K562 (cell line): ENCODE results near the gene GMPR2. TPM values are rescaled to one million over a fixed set of nuclear protein-coding genes. Genes with fewer than 3 reads are reported as not detected.
A peak's percentile ranks its signal among the peaks of the same experiment; 100 is the strongest.

ENCODE experiments used
- ATAC-seq: fragments of 200-7000 bp; cut with Tn5 transposase; 3 replicates; pipeline ENCODE4 v1.9.1; 2020; ENCODE audit warnings: moderate library complexity
- BruUV-seq: library from RNA; stranded (reverse); fragments of 400-500 nt; replicated peaks from 2 replicates; lab custom pipeline; 2021; lab: Mats Ljungman, UMichigan
- CTCF ChIA-PET: fragments of 300-600 bp; formaldehyde crosslinking; extraction: SDS; loops from one replicate; lab custom pipeline; 2021; ENCODE audit warnings: low intra/inter-chr PET ratio; lab: Yijun Ruan, JAX
- POLR2A ChIA-PET: fragments of 300-600, 350-650 bp; sonication (Branson Sonifier 250); formaldehyde crosslinking; extraction: SDS; loops from one replicate; lab custom pipeline; 2021; ENCODE audit warnings: antibody characterized with exemption, inconsistent platforms; lab: Yijun Ruan, JAX
- DNase-seq, 4 experiments: peaks; one replicate each; pipeline versions ENCODE4 v3.0.0 to v3.0.0-alpha.2; 2011 to 2018; ENCODE audit warnings: low spot score in 3 of 4, mixed read lengths in 3 of 4; ENCODE audit errors: extremely low read depth in 1 of 4
- FAIRE-seq: peaks from 2 replicates; lab custom pipeline; 2011; peaks lifted over from hg19 to GRCh38; lab: Jason Lieb, UNC
- H2AFZ ChIP-seq: 2 replicates; pipeline ENCODE4 v1.6.0; 2011; ENCODE audit warnings: low read depth, low read length, control low read depth, inconsistent platforms
- H3K27ac ChIP-seq: fragments of 200-600 bp; 3 replicates; pipeline ENCODE4 v1.8.0; 2011; ENCODE audit warnings: low read depth, mild to moderate bottlenecking, control low read depth, inconsistent platforms, low read length, moderate library complexity, mixed read lengths; ENCODE audit errors: extremely low read depth
- H3K27me3 ChIP-seq, 2 experiments: fragments of 300-600 bp in 1 of 2; 2 replicates in 1 of 2; 3 replicates in 1 of 2; pipeline versions ENCODE4 v1.6.0 to v1.8.0; 2011; ENCODE audit warnings: inconsistent platforms in 2 of 2, low read length in 2 of 2, mild to moderate bottlenecking in 1 of 2, mixed read lengths in 1 of 2, moderate library complexity in 1 of 2; ENCODE audit not compliant: control insufficient read depth in 2 of 2, insufficient read depth in 2 of 2
- H3K36me3 ChIP-seq: fragments of 300-600 bp; 3 replicates; pipeline ENCODE4 v1.8.0; 2011; ENCODE audit warnings: mild to moderate bottlenecking, low read length, inconsistent platforms; ENCODE audit not compliant: control insufficient read depth, insufficient read depth
- H3K4me1 ChIP-seq, 2 experiments: fragments of 200-600 bp in 1 of 2; replicated peaks in 1 of 2; 2 replicates in 1 of 2; 3 replicates in 1 of 2; pipeline versions ENCODE4 v1.5.1 to v1.8.0; 2011; ENCODE audit warnings: inconsistent platforms in 2 of 2, low read length in 2 of 2, mild to moderate bottlenecking in 1 of 2, mixed read lengths in 1 of 2, moderate library complexity in 1 of 2; ENCODE audit not compliant: control insufficient read depth in 2 of 2, insufficient read depth in 2 of 2
- H3K4me2 ChIP-seq: 2 replicates; pipeline ENCODE4 v1.6.1; 2011; ENCODE audit warnings: low read length, control low read depth, inconsistent platforms, mixed read lengths; ENCODE audit not compliant: insufficient read depth
- H3K4me3 ChIP-seq: fragments of 200-600 bp; sonication (generic), shearing (Covaris generic); 2 replicates; pipeline ENCODE4 v1.5.1; 2016; ENCODE audit warnings: control low read depth, inconsistent platforms
- H3K79me2 ChIP-seq: fragments of 200-600 bp; 3 replicates; pipeline ENCODE4 v1.8.0; 2011; ENCODE audit warnings: low read length, inconsistent platforms; ENCODE audit not compliant: control insufficient read depth, insufficient read depth
- H3K9ac ChIP-seq, 2 experiments: 2 replicates each; pipeline versions ENCODE4 v1.6.0 to v1.6.1; 2011; ENCODE audit warnings: low read depth in 2 of 2, low read length in 2 of 2, control low read depth in 1 of 2, inconsistent platforms in 1 of 2, mild to moderate bottlenecking in 1 of 2, mixed read lengths in 1 of 2; ENCODE audit not compliant: insufficient read depth in 1 of 2
- H3K9me1 ChIP-seq: one replicate; pipeline ENCODE4 v1.6.0; 2011; ENCODE audit warnings: inconsistent platforms, mild to moderate bottlenecking, low read length, moderate library complexity; ENCODE audit not compliant: control insufficient read depth, insufficient read depth
- H3K9me3 ChIP-seq: replicated peaks from 2 replicates; pipeline ENCODE4 v1.5.1; 2011; ENCODE audit warnings: low read depth, low read length, inconsistent platforms; ENCODE audit not compliant: control insufficient read depth, insufficient read depth
- H4K20me1 ChIP-seq: replicated peaks from 2 replicates; pipeline ENCODE4 v1.6.1; 2011; ENCODE audit warnings: low read length, inconsistent platforms, mixed read lengths; ENCODE audit not compliant: control insufficient read depth, insufficient read depth
- CBFA2T3 ChIP-seq: fragments of 450-650 bp; IDR thresholded peaks from 2 replicates; pipeline ENCODE4 v1.6.1; 2017
- KLF13 ChIP-seq: fragments of 450-650 bp; IDR thresholded peaks from 2 replicates; pipeline ENCODE4 v1.6.1; 2016; ENCODE audit warnings: missing genetic modification characterization, low read depth, mild to moderate bottlenecking, missing compliant biosample characterization, moderate library complexity, borderline replicate concordance
- WGBS: fragments of 100-300 bp; shearing (Covaris generic); methylation state at CpG from one replicate; pipeline ENCODE4 v1.1.6; 2016; ENCODE audit warnings: low coverage, mixed read lengths; ENCODE audit not compliant: insufficient coverage; ENCODE audit errors: missing lambda C conversion rate; 5-methylcytosine and 5-hydroxymethylcytosine counted together
- in situ Hi-C: fragments of 300-500 bp; cut with MboI; formaldehyde crosslinking; loops from 4 replicates; pipeline ENCODE4 v1.15.0; 2018; ENCODE audit warnings: inconsistent platforms, mixed read lengths
- intact Hi-C: fragments of 100-400 bp; cut with micrococcal nuclease; formaldehyde crosslinking; loops from 2 replicates; pipeline ENCODE4 v1.14.2; 2022
- polyA plus RNA-seq, 8 experiments: library from polyadenylated mRNA; depleted of rRNA in 4 of 8; stranded (reverse) in 5 of 8; unstranded in 3 of 8; fragments of >200 nt; fragmentation: Nextera tagmentation in 2 of 8; fragmentation: Illumina TruSeq in 1 of 8; extraction: Ambion mirVana in 2 of 8; extraction: Trizol in 1 of 8; gene quantifications; 2 replicates each; pipeline versions ENCODE4 v1.2.1 to v1.2.3, GENCODE V29; 2011 to 2014; ENCODE audit warnings: inconsistent platforms in 1 of 8, missing spikeins in 1 of 8
- total RNA-seq, 7 experiments: library from RNA; depleted of rRNA in 6 of 7; stranded (reverse); fragments of >200 nt in 6 of 7; fragmentation: Illumina TruSeq in 2 of 7; extraction: Trizol in 2 of 7; gene quantifications; 2 replicates each; pipeline versions ENCODE4 v1.2.1 to v1.2.3, GENCODE V29; 2011 to 2021; ENCODE audit warnings: low replicate concordance in 1 of 7
- TF ChIP-seq, protein P1 (sequence below): sonication (generic); formaldehyde crosslinking; IDR thresholded peaks from 2 replicates; pipeline ENCODE4 v1.8.0; 2022; ENCODE audit warnings: mild to moderate bottlenecking, missing genetic modification reagents

GMPR2 gene
- total and polyA plus RNA-seq, 9 of the 15 experiments (the other 6 are each of a cell fraction or from before 2014, with no cell fraction given): 26.4 to 67.4 (median 36.3) TPM

DNA sequence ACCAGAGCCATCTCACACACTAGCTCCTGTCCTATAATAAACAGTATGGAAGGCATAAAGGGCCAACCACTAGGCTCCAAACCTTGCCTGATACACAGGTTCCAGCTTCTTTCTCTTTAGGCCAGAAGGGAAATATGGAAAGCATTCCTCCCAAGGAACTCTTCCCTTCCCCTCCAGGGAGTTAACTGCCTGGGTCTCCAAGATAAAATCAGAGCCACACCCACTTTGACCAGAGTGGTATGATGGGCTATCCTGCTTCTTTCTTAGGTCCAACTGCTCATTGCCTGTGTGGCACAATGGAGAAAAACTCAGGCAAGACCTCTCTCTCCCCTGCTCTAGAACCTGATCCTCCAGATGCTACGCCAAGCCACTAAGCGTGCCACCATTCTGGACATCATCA, 25.1 kb upstream of the GMPR2 start:
- intact Hi-C loops: no loop called here
- Histone ChIP-seq H3K9ac (peak overlapping the region in 1 of 2 experiments; percentile 41; a peak in 2 of 4 replicates), H3K4me3 (no peak overlapping the region), H3K9me3 (no peaks in the 10 kb centered on the region), H3K4me2 (peak overlapping the region; percentile 46), H4K20me1 (no peaks in the 10 kb centered on the region; the same call in 1 of the 2 replicates), H3K79me2 (peaks cover 12% of the 10 kb centered on the region), H3K27me3 (no peaks in the 10 kb centered on the region), H2AFZ (no peak overlapping the region), H3K4me1 (peaks cover 8 to 13% of the 10 kb centered on the region in 2 experiments; a peak in 4 of 5 replicates), H3K36me3 (peaks cover 65% of the 10 kb centered on the region; the same call in 2 of the 3 replicates), H3K27ac (peak overlapping the region; percentile 11; the same call in 1 of the 3 replicates), H3K9me1 (no peaks in the 10 kb centered on the region)
- in situ Hi-C loops: no loop called here
- DNase-seq (no peak), FAIRE-seq (peak; percentile 46), ATAC-seq (peak; percentile 63; the same call in 2 of the 3 replicates)
- TF ChIP-seq, protein P1, sequence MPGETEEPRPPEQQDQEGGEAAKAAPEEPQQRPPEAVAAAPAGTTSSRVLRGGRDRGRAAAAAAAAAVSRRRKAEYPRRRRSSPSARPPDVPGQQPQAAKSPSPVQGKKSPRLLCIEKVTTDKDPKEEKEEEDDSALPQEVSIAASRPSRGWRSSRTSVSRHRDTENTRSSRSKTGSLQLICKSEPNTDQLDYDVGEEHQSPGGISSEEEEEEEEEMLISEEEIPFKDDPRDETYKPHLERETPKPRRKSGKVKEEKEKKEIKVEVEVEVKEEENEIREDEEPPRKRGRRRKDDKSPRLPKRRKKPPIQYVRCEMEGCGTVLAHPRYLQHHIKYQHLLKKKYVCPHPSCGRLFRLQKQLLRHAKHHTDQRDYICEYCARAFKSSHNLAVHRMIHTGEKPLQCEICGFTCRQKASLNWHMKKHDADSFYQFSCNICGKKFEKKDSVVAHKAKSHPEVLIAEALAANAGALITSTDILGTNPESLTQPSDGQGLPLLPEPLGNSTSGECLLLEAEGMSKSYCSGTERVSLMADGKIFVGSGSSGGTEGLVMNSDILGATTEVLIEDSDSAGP: no peak
- TF ChIP-seq KLF13: peak; percentile 71; the same call in 1 of the 2 replicates
- no peak for TF ChIP-seq CBFA2T3
- no CpG with 5 or more reads among the region's 2 CpGs for WGBS
- BruUV-seq: no TSS peak
- ChIA-PET POLR2A (interaction anchor here (0.6 to 4.0 kb wide), 4 partner anchors 12 to 123 kb away, joined by 3 to 19 read pairs (median 4); partner anchors contain the start of genes CIDEB and TM9SF1), CTCF (no interaction called here)
